Mesenchymal stem cell (in vitro differentiated cells and primary cell): ENCODE data around the gene ARHGAP23.

Experiments used
- DNase-seq: peaks from one replicate; pipeline ENCODE4 v3.0.0-alpha.2; 2013
- H2AFZ ChIP-seq: one replicate; pipeline ENCODE4 v1.6.1; 2013; ENCODE audit warnings: low read depth, mild to moderate bottlenecking, control low read depth, inconsistent platforms, low read length, moderate library complexity
- H2AK5ac ChIP-seq: 2 replicates; pipeline ENCODE4 v1.6.1; 2013; ENCODE audit warnings: low read length, moderate library complexity, mild to moderate bottlenecking, inconsistent platforms; ENCODE audit not compliant: severe bottlenecking
- H2BK120ac ChIP-seq: one replicate; pipeline ENCODE4 v1.6.1; 2013; ENCODE audit warnings: low read depth, mild to moderate bottlenecking, inconsistent platforms, low read length, moderate library complexity
- H2BK12ac ChIP-seq, 2 experiments: one replicate each; pipeline ENCODE4 v1.6.1; 2013; ENCODE audit warnings: inconsistent platforms in 2 of 2, low read length in 2 of 2, mild to moderate bottlenecking in 2 of 2, moderate library complexity in 2 of 2, control low read depth in 1 of 2
- H2BK15ac ChIP-seq: one replicate; pipeline ENCODE4 v1.6.1; 2013; ENCODE audit warnings: mild to moderate bottlenecking, low read depth, inconsistent platforms; ENCODE audit not compliant: poor library complexity, severe bottlenecking
- H2BK5ac ChIP-seq: 2 replicates; pipeline ENCODE4 v1.6.1; 2013; ENCODE audit warnings: low read depth, mild to moderate bottlenecking, low read length, control low read depth, inconsistent platforms; ENCODE audit not compliant: poor library complexity, severe bottlenecking
- H3K14ac ChIP-seq, 2 experiments: one replicate each; pipeline ENCODE4 v1.6.1; 2013; ENCODE audit warnings: inconsistent platforms in 2 of 2, low read length in 2 of 2, control low read depth in 1 of 2, mild to moderate bottlenecking in 1 of 2, moderate library complexity in 1 of 2
- H3K18ac ChIP-seq, 2 experiments: one replicate each; pipeline ENCODE4 v1.6.1; 2013; ENCODE audit warnings: inconsistent platforms in 2 of 2, low read length in 2 of 2, control low read depth in 1 of 2, low read depth in 1 of 2, mild to moderate bottlenecking in 1 of 2
- H3K23ac ChIP-seq, 2 experiments: one replicate each; pipeline ENCODE4 v1.6.1; 2013; ENCODE audit warnings: inconsistent platforms in 2 of 2, low read length in 2 of 2, mild to moderate bottlenecking in 2 of 2, moderate library complexity in 2 of 2, control low read depth in 1 of 2
- H3K27ac ChIP-seq: 2 replicates; pipeline ENCODE4 v1.5.1; 2013; ENCODE audit warnings: mild to moderate bottlenecking, moderate library complexity, low read length, control low read depth, inconsistent platforms; ENCODE audit not compliant: poor library complexity, severe bottlenecking
- H3K27me3 ChIP-seq, 2 experiments: 2 replicates each; pipeline versions ENCODE4 v1.6.1 to v1.7.0; 2013; ENCODE audit warnings: low read length in 2 of 2, mild to moderate bottlenecking in 2 of 2, moderate library complexity in 2 of 2, control low read depth in 1 of 2, inconsistent platforms in 1 of 2; ENCODE audit not compliant: control insufficient read depth in 1 of 2, insufficient read depth in 1 of 2
- H3K36me3 ChIP-seq, 2 experiments: 2 replicates each; pipeline versions ENCODE4 v1.6.1 to v1.7.0; 2013; ENCODE audit warnings: low read length in 2 of 2, control low read depth in 1 of 2, inconsistent platforms in 1 of 2, low read depth in 1 of 2, mild to moderate bottlenecking in 1 of 2; ENCODE audit not compliant: insufficient read depth in 2 of 2, control insufficient read depth in 1 of 2
- H3K4ac ChIP-seq, 2 experiments: one replicate each; pipeline ENCODE4 v1.6.1; 2013; ENCODE audit warnings: inconsistent platforms in 2 of 2, low read length in 2 of 2, mild to moderate bottlenecking in 2 of 2, moderate library complexity in 2 of 2, control low read depth in 1 of 2, low read depth in 1 of 2
- H3K4me1 ChIP-seq: 2 replicates; pipeline ENCODE4 v1.6.1; 2013; ENCODE audit warnings: low read depth, low read length, control low read depth; ENCODE audit not compliant: control insufficient read depth, insufficient read depth
- H3K4me2 ChIP-seq: 2 replicates; pipeline ENCODE4 v1.6.1; 2013; ENCODE audit warnings: low read length, mild to moderate bottlenecking, inconsistent platforms; ENCODE audit not compliant: poor library complexity, severe bottlenecking
- H3K4me3 ChIP-seq, 2 experiments: 2 replicates each; pipeline versions ENCODE4 v1.5.1 to v1.7.0; 2013; ENCODE audit warnings: low read length in 2 of 2, mild to moderate bottlenecking in 2 of 2, control low read depth in 1 of 2, low read depth in 1 of 2; ENCODE audit not compliant: insufficient read depth in 1 of 2
- H3K79me1 ChIP-seq: replicated peaks from 2 replicates; pipeline ENCODE4 v1.6.1; 2013; ENCODE audit warnings: mild to moderate bottlenecking, control low read depth, low read length, inconsistent platforms; ENCODE audit not compliant: poor library complexity, severe bottlenecking
- H3K9ac ChIP-seq: 2 replicates; pipeline ENCODE4 v1.7.0; 2013; ENCODE audit warnings: mild to moderate bottlenecking, low read length, moderate library complexity
- H3K9me3 ChIP-seq: 2 replicates; pipeline ENCODE4 v1.7.0; 2013; ENCODE audit warnings: mild to moderate bottlenecking, low read length; ENCODE audit not compliant: control insufficient read depth
- H4K8ac ChIP-seq: one replicate; pipeline ENCODE4 v1.6.1; 2013; ENCODE audit warnings: inconsistent platforms, mild to moderate bottlenecking, low read length, moderate library complexity
- H4K91ac ChIP-seq: one replicate; pipeline ENCODE4 v1.6.1; 2013; ENCODE audit warnings: mild to moderate bottlenecking, low read length, inconsistent platforms
- WGBS: methylation state at CpG from one replicate; pipeline ENCODE4 v1.1.7; 2013; ENCODE audit warnings: mixed read lengths; 5-methylcytosine and 5-hydroxymethylcytosine counted together

ARHGAP23 gene

DNA sequence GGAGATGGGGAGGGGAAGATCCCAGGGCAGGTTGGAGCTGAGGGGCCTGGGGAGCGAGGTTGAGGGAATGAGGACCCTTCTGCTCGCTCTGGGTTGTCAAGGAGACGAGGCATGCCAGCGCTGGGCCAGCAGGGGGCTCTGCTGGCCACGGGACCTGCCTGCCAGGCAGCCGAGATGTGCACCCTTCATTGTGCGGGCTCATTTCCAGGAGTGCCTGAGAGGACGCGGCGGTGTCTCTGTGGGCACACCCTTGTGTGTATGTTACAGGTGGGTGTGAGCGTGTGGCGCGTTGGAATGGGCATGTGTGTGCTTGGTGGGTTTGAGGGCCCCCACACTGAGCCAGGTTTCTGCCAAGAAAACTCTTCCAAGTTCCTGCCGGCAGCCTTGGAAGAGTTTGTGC lies 15.9 kb downstream of the ARHGAP23 start:
- Histone ChIP-seq H4K8ac (peak overlapping the region; percentile 61), H3K14ac (no peak overlapping the region), H3K18ac (no peak overlapping the region), H2BK120ac (no peak overlapping the region), H3K36me3 (peaks cover 0 to 42% of the 10 kb centered on the region in 2 experiments), H2AFZ (no peak overlapping the region), H3K27me3 (no peaks in the 10 kb centered on the region), H3K9me3 (no peaks in the 10 kb centered on the region), H3K9ac (no peak overlapping the region), H3K23ac (no peak overlapping the region), H4K91ac (peak overlapping the region; percentile 70), H3K27ac (no peak overlapping the region), H3K4me2 (peak overlapping the region; percentile 10), H3K4me1 (peaks cover 54% of the 10 kb centered on the region), H3K4me3 (no peak overlapping the region), H2BK15ac (no peak overlapping the region), H3K4ac (peak overlapping the region in 1 of 2 experiments; percentile 47), H2BK5ac (no peak overlapping the region), H2BK12ac (peak overlapping the region; percentile 7), H3K79me1 (peaks cover 2% of the 10 kb centered on the region), H2AK5ac (peak overlapping the region; percentile 76)
- DNase-seq = peak; percentile 68
- 18% methylated on average over 14 of the region's 14 CpGs for WGBS

GRCh38 chr17:38447502-38448085 lies 19.3 kb downstream of the ARHGAP23 start:
- H2BK12ac ChIP-seq = peak overlapping the region; percentile 81 to 82
- peak overlapping the region; percentile 32 for H2AK5ac ChIP-seq
- H2BK5ac ChIP-seq = no peak overlapping the region
- no peaks in the 10 kb centered on the region for H3K9me3 ChIP-seq
- H2AFZ ChIP-seq = no peak overlapping the region
- H4K91ac ChIP-seq = peak overlapping the region; percentile 84
- no peak overlapping the region for H3K4me2 ChIP-seq
- no peak overlapping the region for H3K4me3 ChIP-seq
- H3K27ac ChIP-seq = peak overlapping the region; percentile 94
- peak overlapping the region; percentile 45 for H4K8ac ChIP-seq
- H2BK120ac ChIP-seq = peak overlapping the region; percentile 37
- peaks cover 65% of the 10 kb centered on the region for H3K4me1 ChIP-seq
- peak overlapping the region in 1 of 2 experiments; percentile 1 for H3K23ac ChIP-seq
- no peaks in the 10 kb centered on the region for H3K79me1 ChIP-seq
- peaks cover 0 to 21% of the 10 kb centered on the region in 2 experiments for H3K36me3 ChIP-seq
- peak; percentile 67 for DNase-seq
- H3K27me3 ChIP-seq = no peaks in the 10 kb centered on the region
- peak overlapping the region; percentile 79 to 86 for H3K18ac ChIP-seq
- peak overlapping the region; percentile 4 for H3K9ac ChIP-seq
- H2BK15ac ChIP-seq = no peak overlapping the region
- no peak overlapping the region for H3K14ac ChIP-seq
- WGBS = 28% methylated on average over 2 of the region's 2 CpGs
- H3K4ac ChIP-seq = peak overlapping the region; percentile 54 to 85

- Histone ChIP-seq H3K27ac (peak overlapping the region; percentile 94), H2AFZ (no peak overlapping the region), H2BK12ac (peak overlapping the region; percentile 81 to 82), H3K18ac (peak overlapping the region; percentile 79 to 86), H4K8ac (peak overlapping the region; percentile 29), H3K4me1 (peaks cover 66% of the 10 kb centered on the region), H2BK120ac (peak overlapping the region; percentile 37), H3K9me3 (no peaks in the 10 kb centered on the region), H2BK5ac (no peak overlapping the region), H2AK5ac (peak overlapping the region; percentile 95), H3K4me3 (no peak overlapping the region), H3K4ac (peak overlapping the region; percentile 54 to 85), H3K4me2 (no peak overlapping the region), H3K79me1 (no peaks in the 10 kb centered on the region), H3K36me3 (peaks cover 0 to 18% of the 10 kb centered on the region in 2 experiments), H2BK15ac (no peak overlapping the region), H3K27me3 (no peaks in the 10 kb centered on the region), H3K14ac (peak overlapping the region in 1 of 2 experiments; percentile 66), H3K9ac (peak overlapping the region; percentile 4), H4K91ac (peak overlapping the region; percentile 20), H3K23ac (peak overlapping the region in 1 of 2 experiments; percentile 1)
- DNase-seq = peak; percentile 70
- 35% methylated on average over 6 of the region's 9 CpGs for WGBS
Observed at GRCh38 chr17:38448208-38448771, 20.0 kb downstream of the ARHGAP23 start.

DNA sequence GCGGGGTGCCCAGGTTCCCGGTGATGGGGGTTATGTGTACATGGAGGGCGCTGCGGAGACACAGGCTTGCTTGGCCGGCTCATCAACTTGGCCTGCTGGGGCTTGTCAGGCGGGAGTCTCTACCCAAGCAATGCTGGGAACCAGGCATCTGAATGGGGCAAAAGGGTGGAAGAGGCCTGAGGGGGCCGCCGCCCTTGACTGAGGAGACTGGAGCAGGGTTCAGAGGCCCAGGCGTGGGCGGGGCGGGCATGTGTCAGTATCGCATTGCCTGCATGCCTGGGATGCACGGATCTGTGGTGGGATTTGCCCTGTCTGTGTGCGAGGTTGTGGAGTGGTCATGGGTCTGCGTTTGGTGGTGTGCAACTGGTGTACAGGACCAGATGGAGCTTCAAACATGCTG lies 21.1 kb downstream of the ARHGAP23 start:
- Histone ChIP-seq H3K4ac (peak overlapping the region; percentile 62 to 71), H4K8ac (peak overlapping the region; percentile 70), H3K27ac (peak overlapping the region; percentile 94), H3K27me3 (no peaks in the 10 kb centered on the region), H2BK12ac (peak overlapping the region; percentile 60 to 69), H2AFZ (no peak overlapping the region), H3K36me3 (peaks cover 0 to 10% of the 10 kb centered on the region in 2 experiments), H3K79me1 (no peaks in the 10 kb centered on the region), H3K4me2 (no peak overlapping the region), H2BK5ac (peak overlapping the region; percentile 0), H2AK5ac (peak overlapping the region; percentile 61), H3K18ac (peak overlapping the region; percentile 65 to 94), H3K23ac (peak overlapping the region in 1 of 2 experiments; percentile 77), H3K14ac (peak overlapping the region in 1 of 2 experiments; percentile 29), H2BK120ac (peak overlapping the region; percentile 74), H3K9ac (no peak overlapping the region), H3K9me3 (no peaks in the 10 kb centered on the region), H4K91ac (peak overlapping the region; percentile 53), H2BK15ac (peak overlapping the region; percentile 71), H3K4me1 (peaks cover 57% of the 10 kb centered on the region), H3K4me3 (no peak overlapping the region)
- DNase-seq = peak; percentile 49
- 53% methylated on average over 15 of the region's 15 CpGs for WGBS
